ENCODE results near the gene CCL24. TPM values are rescaled to one million over a fixed set of nuclear protein-coding genes. Genes with fewer than 3 reads are reported as not detected.
A peak's percentile ranks its signal among the peaks of the same experiment; 100 is the strongest.

The CCL24 gene
- total RNA-seq, 1 donor from 2014 or later = not detected

DNA sequence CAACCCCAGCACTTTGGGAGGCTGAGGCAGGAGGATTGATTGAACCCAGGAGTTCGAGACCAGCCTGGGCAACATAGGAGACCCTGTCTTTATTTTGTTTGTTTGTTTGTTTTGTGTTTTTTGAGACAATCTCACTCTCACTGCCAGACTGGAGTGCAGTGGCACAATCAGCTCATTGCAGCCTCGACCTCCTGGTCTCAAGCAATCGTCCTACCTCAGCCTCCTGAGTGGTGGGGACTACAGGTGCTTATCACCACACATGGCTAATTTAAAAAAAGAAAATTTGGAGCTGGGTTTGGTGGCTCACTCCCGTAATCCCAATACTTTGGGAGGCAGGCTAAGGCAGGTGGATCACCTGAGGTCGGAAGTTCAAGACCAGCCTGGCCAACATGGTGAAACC is 30.6 kb upstream of the CCL24 start:
- H3K27me3 ChIP-seq (ENCODE audit: insufficient read depth, low read length) = no peaks in the 10 kb centered on the region
- no peak overlapping the region for H3K9ac ChIP-seq (ENCODE audit: low read length)
- H4K20me1 ChIP-seq (ENCODE audit: insufficient read depth, low read length) = no peaks in the 10 kb centered on the region
- no peak overlapping the region for H3K4me2 ChIP-seq (ENCODE audit: low read length)
- no peaks in the 10 kb centered on the region for H3K9me3 ChIP-seq (ENCODE audit: insufficient read depth, low read depth, low read length)
- Mint-ChIP-seq H3K27me3 (ENCODE audit: low read depth, unreplicated experiment) (peaks cover 11% of the 10 kb centered on the region), H3K4me1 (ENCODE audit: low read depth, unreplicated experiment) (peaks cover 9% of the 10 kb centered on the region), H3K4me3 (ENCODE audit: unreplicated experiment) (no peak overlapping the region), H3K36me3 (ENCODE audit: low read depth, unreplicated experiment) (no peaks in the 10 kb centered on the region), H3K9me3 (ENCODE audit: unreplicated experiment) (peaks cover 3% of the 10 kb centered on the region), H3K27ac (ENCODE audit: unreplicated experiment) (no peak overlapping the region)
- no peak overlapping the region for H3K27ac ChIP-seq (ENCODE audit: low read depth, low read length)
- H3K4me3 ChIP-seq (ENCODE audit: insufficient read depth, low read depth, low read length) = no peak overlapping the region
- FAIRE-seq = no peak
- no peak overlapping the region for H2AFZ ChIP-seq (ENCODE audit: low read depth, low read length)
- no peak for DNase-seq (ENCODE audit: low read depth)
- peaks cover 11% of the 10 kb centered on the region for H3K4me1 ChIP-seq (ENCODE audit: insufficient read depth, low read length)
- TF ChIP-seq CTCF (IDR thresholded peaks at IDR 0.05; ENCODE audit: insufficient read depth, low read depth, low read length) (no peak), EZH2 (IDR thresholded peaks at IDR 0.05; ENCODE audit: insufficient read depth, low read length) (no peak)
- H3K79me2 ChIP-seq (ENCODE audit: insufficient read depth, low read length) = no peaks in the 10 kb centered on the region
- no peaks in the 10 kb centered on the region for H3K36me3 ChIP-seq (ENCODE audit: insufficient read depth, low read length)

- Mint-ChIP-seq H3K36me3 (ENCODE audit: low read depth, unreplicated experiment) (no peaks in the 10 kb centered on the region), H3K4me1 (ENCODE audit: low read depth, unreplicated experiment) (peaks cover 9% of the 10 kb centered on the region), H3K27me3 (ENCODE audit: low read depth, unreplicated experiment) (peaks cover 9% of the 10 kb centered on the region), H3K9me3 (ENCODE audit: unreplicated experiment) (peaks cover 3% of the 10 kb centered on the region), H3K27ac (ENCODE audit: unreplicated experiment) (no peak overlapping the region), H3K4me3 (ENCODE audit: unreplicated experiment) (no peak overlapping the region)
- Histone ChIP-seq H3K9ac (ENCODE audit: low read length) (no peak overlapping the region), H3K36me3 (ENCODE audit: insufficient read depth, low read length) (no peaks in the 10 kb centered on the region), H3K79me2 (ENCODE audit: insufficient read depth, low read length) (no peaks in the 10 kb centered on the region), H2AFZ (ENCODE audit: low read depth, low read length) (no peak overlapping the region), H4K20me1 (ENCODE audit: insufficient read depth, low read length) (no peaks in the 10 kb centered on the region), H3K4me3 (ENCODE audit: insufficient read depth, low read depth, low read length) (no peak overlapping the region), H3K27ac (ENCODE audit: low read depth, low read length) (no peak overlapping the region), H3K4me1 (ENCODE audit: insufficient read depth, low read length) (peaks cover 11% of the 10 kb centered on the region), H3K4me2 (ENCODE audit: low read length) (no peak overlapping the region), H3K9me3 (ENCODE audit: insufficient read depth, low read depth, low read length) (no peaks in the 10 kb centered on the region), H3K27me3 (ENCODE audit: insufficient read depth, low read length) (no peaks in the 10 kb centered on the region)
- TF ChIP-seq CTCF (IDR thresholded peaks at IDR 0.05; ENCODE audit: insufficient read depth, low read depth, low read length) (no peak), EZH2 (IDR thresholded peaks at IDR 0.05; ENCODE audit: insufficient read depth, low read length) (no peak)
- DNase-seq (ENCODE audit: low read depth) (no peak), FAIRE-seq (no peak)
Measured at GRCh38 chr7:75843613-75844116, 30.1 kb upstream of the CCL24 start.

DNA sequence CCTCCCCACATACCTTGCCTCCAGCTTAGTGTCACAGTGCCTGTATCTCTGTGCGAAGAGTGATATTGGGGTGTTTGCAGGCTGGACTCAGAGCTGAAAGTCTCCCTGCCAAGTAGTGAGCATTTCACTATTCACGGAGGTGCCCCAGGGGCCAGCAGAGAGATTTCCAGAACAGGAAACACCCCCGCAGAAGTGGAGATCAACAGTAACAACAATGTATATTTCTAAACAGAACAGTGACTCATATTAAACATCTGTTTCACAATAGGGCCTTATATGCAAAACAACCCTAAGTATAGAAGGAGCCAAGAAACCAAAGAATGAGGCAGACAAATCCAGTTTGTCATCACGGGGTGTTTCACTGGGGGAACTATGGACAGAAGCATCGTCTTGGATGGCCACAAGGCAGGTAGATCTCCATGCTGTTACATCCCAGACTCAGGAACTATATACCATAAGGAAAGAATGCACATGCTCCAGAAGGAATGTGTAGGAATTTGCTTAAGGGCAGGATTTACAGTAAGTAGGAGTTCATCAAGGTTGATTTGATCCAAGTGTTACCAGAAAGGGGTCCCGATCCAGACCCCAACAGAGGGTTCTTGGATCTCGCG is 29.3 kb upstream of the CCL24 start:
- Histone ChIP-seq H3K4me2 (ENCODE audit: low read length) (peak overlapping the region; percentile 76), H3K4me1 (ENCODE audit: insufficient read depth, low read length) (peaks cover 11% of the 10 kb centered on the region), H3K27ac (ENCODE audit: low read depth, low read length) (peak overlapping the region; percentile 64), H3K9ac (ENCODE audit: low read length) (peak overlapping the region; percentile 65), H3K9me3 (ENCODE audit: insufficient read depth, low read depth, low read length) (no peaks in the 10 kb centered on the region), H3K79me2 (ENCODE audit: insufficient read depth, low read length) (no peaks in the 10 kb centered on the region), H3K36me3 (ENCODE audit: insufficient read depth, low read length) (no peaks in the 10 kb centered on the region), H3K4me3 (ENCODE audit: insufficient read depth, low read depth, low read length) (peak overlapping the region; percentile 1), H2AFZ (ENCODE audit: low read depth, low read length) (peak overlapping the region; percentile 15), H3K27me3 (ENCODE audit: insufficient read depth, low read length) (no peaks in the 10 kb centered on the region), H4K20me1 (ENCODE audit: insufficient read depth, low read length) (no peaks in the 10 kb centered on the region)
- Mint-ChIP-seq H3K4me1 (ENCODE audit: low read depth, unreplicated experiment) (peaks cover 9% of the 10 kb centered on the region), H3K4me3 (ENCODE audit: unreplicated experiment) (no peak overlapping the region), H3K9me3 (ENCODE audit: unreplicated experiment) (peaks cover 3% of the 10 kb centered on the region), H3K36me3 (ENCODE audit: low read depth, unreplicated experiment) (no peaks in the 10 kb centered on the region), H3K27ac (ENCODE audit: unreplicated experiment) (no peak overlapping the region), H3K27me3 (ENCODE audit: low read depth, unreplicated experiment) (peaks cover 8% of the 10 kb centered on the region)
- no peak for TF ChIP-seq CTCF (IDR thresholded peaks at IDR 0.05; ENCODE audit: insufficient read depth, low read depth, low read length)
- TF ChIP-seq EZH2 (IDR thresholded peaks at IDR 0.05; ENCODE audit: insufficient read depth, low read length) = no peak
- FAIRE-seq (peak; percentile 41), DNase-seq (ENCODE audit: low read depth) (peak; percentile 87)

Measured in astrocyte (in vitro differentiated cells and primary cell).